Endothelial cell (in vitro differentiated cells): ENCODE data around the gene BSN. TPM values are rescaled to one million over a fixed set of nuclear protein-coding genes. Genes with fewer than 3 reads are reported as not detected.

Experiments
- DNase-seq: peaks from one replicate; pipeline ENCODE4 v3.0.0; 2021; ENCODE audit warnings: low spot score
- H3K27ac Mint-ChIP-seq: one replicate; pipeline ENCODE4 v1.8.0; 2021; ENCODE audit warnings: mixed read lengths, inconsistent platforms; ENCODE audit not compliant: unreplicated experiment
- H3K27me3 Mint-ChIP-seq: one replicate; pipeline ENCODE4 v1.8.0; 2021; ENCODE audit warnings: mild to moderate bottlenecking, moderate library complexity, mixed read lengths, inconsistent platforms; ENCODE audit not compliant: unreplicated experiment
- H3K36me3 Mint-ChIP-seq: one replicate; pipeline ENCODE4 v1.8.0; 2021; ENCODE audit warnings: mild to moderate bottlenecking, low read depth, mixed read lengths, inconsistent platforms; ENCODE audit not compliant: unreplicated experiment
- H3K4me1 Mint-ChIP-seq: one replicate; pipeline ENCODE4 v1.8.0; 2021; ENCODE audit warnings: mild to moderate bottlenecking, mixed read lengths, inconsistent platforms; ENCODE audit not compliant: unreplicated experiment
- H3K4me3 Mint-ChIP-seq: one replicate; pipeline ENCODE4 v1.8.0; 2021; ENCODE audit warnings: mild to moderate bottlenecking, mixed read lengths, inconsistent platforms; ENCODE audit not compliant: unreplicated experiment
- H3K9me3 Mint-ChIP-seq: one replicate; pipeline ENCODE4 v1.8.0; 2021; ENCODE audit warnings: mixed read lengths, inconsistent platforms; ENCODE audit not compliant: unreplicated experiment
- CTCF ChIP-seq: fragments of 200-600 bp; sonication (generic); IDR thresholded peaks from one replicate; pipeline ENCODE4 v1.5.0; 2021; ENCODE audit warnings: antibody characterized with exemption; ENCODE audit not compliant: unreplicated experiment
- total RNA-seq: library from RNA; stranded (reverse); fragmentation: NEBNext Ultra II Directional; extraction: Animal tissue kit (Norgen Biotek cat#: 25700); gene quantifications from one replicate; pipeline ENCODE4 v1.2.1, GENCODE V29; 2021; ENCODE audit not compliant: unreplicated experiment

BSN gene
- total RNA-seq, 1 donor from 2014 or later = 2.4 TPM

GRCh38 chr3:49666592-49666991 lies 112.3 kb downstream of the BSN start:
- Mint-ChIP-seq H3K9me3 (no peaks in the 10 kb centered on the region), H3K4me3 (no peak overlapping the region), H3K36me3 (peaks cover 3% of the 10 kb centered on the region), H3K27me3 (peaks cover 11% of the 10 kb centered on the region), H3K27ac (no peak overlapping the region), H3K4me1 (peaks cover 10% of the 10 kb centered on the region)
- TF ChIP-seq CTCF = no peak
- no peak for DNase-seq

GRCh38 chr3:49667701-49668413 lies 113.6 kb downstream of the BSN start:
- Mint-ChIP-seq H3K4me3 (no peak overlapping the region), H3K9me3 (no peaks in the 10 kb centered on the region), H3K27ac (no peak overlapping the region), H3K4me1 (peaks cover 17% of the 10 kb centered on the region), H3K27me3 (peaks cover 8% of the 10 kb centered on the region), H3K36me3 (no peaks in the 10 kb centered on the region)
- TF ChIP-seq CTCF = no peak
- DNase-seq = no peak

GRCh38 chr3:49668414-49668797 lies 114.1 kb downstream of the BSN start:
- no peak for TF ChIP-seq CTCF
- no peaks in the 10 kb centered on the region for H3K36me3 Mint-ChIP-seq
- no peak for DNase-seq
- no peaks in the 10 kb centered on the region for H3K9me3 Mint-ChIP-seq
- no peak overlapping the region for H3K4me3 Mint-ChIP-seq
- peaks cover 20% of the 10 kb centered on the region for H3K4me1 Mint-ChIP-seq
- H3K27me3 Mint-ChIP-seq = peaks cover 8% of the 10 kb centered on the region
- H3K27ac Mint-ChIP-seq = no peak overlapping the region

GRCh38 chr3:49668861-49669260 lies 114.6 kb downstream of the BSN start:
- H3K27ac Mint-ChIP-seq = no peak overlapping the region
- H3K9me3 Mint-ChIP-seq = no peaks in the 10 kb centered on the region
- peaks cover 8% of the 10 kb centered on the region for H3K27me3 Mint-ChIP-seq
- DNase-seq = no peak
- no peaks in the 10 kb centered on the region for H3K36me3 Mint-ChIP-seq
- no peak for TF ChIP-seq CTCF
- peaks cover 20% of the 10 kb centered on the region for H3K4me1 Mint-ChIP-seq
- H3K4me3 Mint-ChIP-seq = no peak overlapping the region

GRCh38 chr3:49669352-49669751 lies 115.1 kb downstream of the BSN start:
- H3K27me3 Mint-ChIP-seq = peaks cover 8% of the 10 kb centered on the region
- H3K4me1 Mint-ChIP-seq = peaks cover 20% of the 10 kb centered on the region
- TF ChIP-seq CTCF = no peak
- H3K36me3 Mint-ChIP-seq = no peaks in the 10 kb centered on the region
- H3K4me3 Mint-ChIP-seq = no peak overlapping the region
- H3K27ac Mint-ChIP-seq = no peak overlapping the region
- DNase-seq = no peak
- no peaks in the 10 kb centered on the region for H3K9me3 Mint-ChIP-seq
